T-helper 2 cell (primary cell): Measurements from ENCODE around the gene OBSCN.

Experiments
- DNase-seq, 5 experiments: peaks; one replicate each; pipeline versions ENCODE4 v3.0.0 to v3.0.0-alpha.2; 2012 to 2022

OBSCN gene

DNA sequence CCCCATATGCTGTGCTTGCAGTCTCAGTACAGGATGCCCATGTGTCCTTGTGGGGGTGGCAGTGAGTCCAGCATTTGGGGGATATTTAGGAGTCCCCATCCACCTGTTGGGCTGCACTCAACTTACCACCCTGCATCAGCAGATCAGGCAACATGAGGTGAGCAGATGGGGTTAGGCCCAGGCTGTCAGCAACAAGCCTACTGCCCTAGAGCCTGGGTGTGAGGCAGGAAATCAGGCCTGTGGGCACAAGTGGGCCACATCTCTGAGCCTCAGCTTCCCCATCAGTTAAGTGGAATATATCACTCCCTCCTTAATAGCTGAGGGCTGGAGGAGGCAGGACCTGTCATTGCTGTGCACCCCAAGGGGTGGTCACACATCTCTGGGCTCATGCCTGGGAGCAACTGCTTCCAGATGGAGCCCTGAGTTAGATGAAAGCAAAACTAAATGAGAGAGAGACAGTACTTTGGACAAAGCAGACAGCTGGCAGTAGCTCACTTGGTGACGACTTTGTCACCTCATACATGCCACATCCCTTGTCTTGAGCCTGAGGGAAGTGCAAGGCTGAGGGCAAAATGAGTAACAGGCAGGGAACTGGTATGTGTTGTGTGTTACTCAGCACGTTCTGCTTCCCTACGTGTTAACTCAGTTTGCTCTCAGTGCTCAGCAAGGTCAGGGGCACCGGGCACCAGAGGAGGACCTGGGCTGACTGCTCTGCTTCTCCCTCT, 150.4 kb downstream of the OBSCN start:
- peak in 1 of 5 experiments; percentile 31 for DNase-seq

GRCh38 chr1:228358764-228359612, 151.1 kb downstream of the OBSCN start:
- DNase-seq: no peak

DNA sequence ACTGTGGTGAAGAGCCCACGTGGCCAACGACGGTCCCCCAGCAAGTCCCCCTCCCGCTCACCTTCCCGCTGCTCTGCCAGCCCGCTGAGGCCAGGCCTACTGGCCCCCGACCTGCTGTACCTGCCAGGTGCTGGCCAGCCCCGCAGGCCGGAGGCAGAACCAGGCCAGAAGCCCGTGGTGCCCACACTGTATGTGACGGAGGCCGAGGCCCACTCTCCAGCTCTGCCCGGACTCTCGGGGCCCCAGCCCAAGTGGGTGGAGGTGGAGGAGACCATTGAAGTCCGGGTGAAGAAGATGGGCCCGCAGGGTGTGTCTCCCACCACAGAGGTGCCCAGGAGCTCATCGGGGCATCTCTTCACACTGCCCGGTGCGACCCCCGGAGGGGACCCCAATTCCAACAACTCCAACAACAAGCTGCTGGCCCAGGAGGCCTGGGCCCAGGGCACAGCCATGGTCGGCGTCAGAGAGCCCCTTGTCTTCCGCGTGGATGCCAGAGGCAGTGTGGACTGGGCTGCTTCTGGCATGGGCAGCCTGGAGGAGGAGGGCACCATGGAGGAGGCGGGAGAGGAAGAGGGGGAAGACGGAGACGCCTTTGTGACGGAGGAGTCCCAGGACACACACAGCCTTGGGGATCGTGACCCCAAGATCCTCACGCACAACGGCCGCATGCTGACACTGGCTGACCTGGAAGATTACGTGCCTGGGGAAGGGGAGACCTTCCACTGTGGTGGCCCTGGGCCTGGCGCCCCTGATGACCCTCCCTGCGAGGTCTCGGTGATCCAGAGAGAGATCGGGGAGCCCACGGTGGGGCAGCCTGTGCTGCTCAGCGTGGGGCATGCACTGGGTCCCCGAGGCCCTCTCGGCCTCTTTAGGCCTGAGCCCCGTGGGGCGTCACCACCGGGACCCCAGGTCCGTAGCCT, 152.0 kb downstream of the OBSCN start:
- no peak for DNase-seq

GRCh38 chr1:228360533-228361313, 152.9 kb downstream of the OBSCN start:
- no peak for DNase-seq

DNA sequence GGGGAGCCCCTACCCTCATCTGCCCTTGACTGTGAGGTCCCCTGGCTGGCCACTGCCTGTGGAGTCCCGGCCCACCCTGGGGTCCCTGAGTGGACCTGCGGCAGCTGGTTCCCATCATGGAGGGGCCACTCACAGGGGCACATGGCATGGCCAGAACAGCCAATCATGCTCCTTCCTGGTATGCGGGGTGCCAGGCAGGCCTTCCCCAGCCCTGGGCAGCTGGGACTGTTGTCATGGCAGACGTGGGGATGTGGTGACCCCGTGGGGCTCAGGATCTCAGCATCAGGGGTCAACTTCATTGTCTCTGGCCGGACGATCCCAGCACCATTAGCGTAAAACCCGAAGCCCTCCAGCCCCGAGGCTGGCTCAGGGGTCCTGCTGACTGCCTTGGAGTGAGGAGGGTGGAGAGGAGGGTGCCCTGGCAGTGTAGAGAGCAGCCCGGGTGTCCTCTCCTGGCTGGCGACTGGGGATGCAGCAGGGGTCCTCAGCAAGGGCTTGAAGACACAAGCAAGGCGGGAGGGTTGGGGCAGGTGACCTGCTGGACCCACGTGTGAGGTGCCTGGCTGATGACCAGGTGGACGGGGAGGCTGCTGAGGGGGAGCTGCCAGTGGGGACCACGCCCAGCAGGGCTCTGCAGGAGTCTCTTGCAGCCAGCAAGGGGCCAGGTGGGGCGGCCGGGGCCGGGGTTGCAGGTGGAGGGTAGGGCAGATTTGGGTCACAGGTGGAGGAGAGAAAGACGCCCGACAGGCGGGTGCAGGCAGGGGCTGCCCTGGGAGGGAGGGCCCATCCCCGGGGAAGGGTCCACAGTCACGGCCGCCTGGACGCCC, 153.7 kb downstream of the OBSCN start:
- no peak for DNase-seq

DNA sequence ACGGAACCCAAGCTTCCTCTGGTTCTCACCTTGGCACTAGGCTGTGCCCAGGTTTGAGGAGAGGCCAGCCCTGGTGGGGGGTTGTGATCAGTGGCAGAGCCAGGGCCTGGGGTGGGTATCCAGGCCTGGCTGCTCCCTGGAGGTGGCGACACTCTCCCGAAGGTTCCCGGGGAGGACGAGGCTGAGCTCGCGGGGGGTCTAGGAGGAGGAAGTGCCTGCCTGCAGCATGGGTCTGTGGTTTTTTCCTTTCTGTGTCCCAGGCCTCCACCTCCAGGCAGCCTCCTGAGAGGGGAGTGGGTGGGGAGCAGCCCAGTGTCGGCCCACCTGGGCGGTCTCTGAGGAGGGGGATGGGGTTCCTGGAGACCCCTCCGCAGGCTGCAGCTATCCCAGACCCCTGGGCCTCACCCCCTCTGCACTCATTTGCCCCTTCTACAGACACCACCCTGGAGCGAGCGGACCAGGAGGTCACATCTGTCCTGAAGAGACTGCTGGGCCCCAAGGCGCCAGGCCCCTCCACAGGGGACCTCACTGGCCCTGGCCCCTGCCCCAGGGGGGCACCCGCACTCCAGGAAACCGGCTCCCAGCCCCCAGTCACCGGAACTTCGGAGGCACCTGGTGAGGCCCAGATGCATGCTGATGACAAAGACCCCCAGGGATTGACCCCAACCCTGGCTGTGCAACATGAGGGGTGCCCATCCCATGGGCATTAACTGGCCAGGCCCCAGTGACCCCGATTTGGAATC, 154.5 kb downstream of the OBSCN start:
- no peak for DNase-seq

DNA sequence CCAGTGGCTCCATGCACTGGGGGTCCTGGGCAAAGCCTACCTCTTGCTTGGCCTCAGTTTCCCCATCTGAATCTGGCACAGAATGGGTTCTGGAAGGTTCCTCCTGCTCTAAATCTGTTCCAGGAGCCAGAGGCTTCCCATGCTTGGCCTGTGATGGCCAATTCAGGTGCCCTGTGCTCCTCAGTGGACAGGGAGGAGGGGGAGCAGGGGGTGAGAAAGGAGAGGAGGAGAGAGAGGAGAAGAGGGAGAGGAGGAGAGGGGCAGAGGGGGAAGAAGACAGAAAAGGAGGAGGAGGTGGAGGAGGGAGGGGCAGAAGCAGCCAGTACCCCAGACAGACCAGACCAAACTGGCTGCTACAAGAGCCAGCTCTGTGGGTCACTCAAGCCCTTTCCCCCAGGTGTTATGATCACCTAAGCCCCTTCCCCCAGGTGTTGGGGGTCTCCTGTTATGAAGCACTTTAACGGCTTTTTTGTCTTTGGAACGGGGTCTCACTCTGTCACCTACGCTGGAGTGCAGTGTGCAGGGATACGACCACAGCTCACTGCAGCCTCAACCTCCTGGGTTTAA, 155.1 kb downstream of the OBSCN start:
- DNase-seq: no peak

GRCh38 chr1:228363686-228364067, 155.8 kb downstream of the OBSCN start:
- no peak for DNase-seq

- no peak for DNase-seq
These were observed 156.3 kb downstream of the OBSCN start for GRCh38 chr1:228364068-228364705.

- peak in 1 of 5 experiments; percentile 1 for DNase-seq
These were observed 156.9 kb downstream of the OBSCN start for GRCh38 chr1:228364706-228365213.

DNA sequence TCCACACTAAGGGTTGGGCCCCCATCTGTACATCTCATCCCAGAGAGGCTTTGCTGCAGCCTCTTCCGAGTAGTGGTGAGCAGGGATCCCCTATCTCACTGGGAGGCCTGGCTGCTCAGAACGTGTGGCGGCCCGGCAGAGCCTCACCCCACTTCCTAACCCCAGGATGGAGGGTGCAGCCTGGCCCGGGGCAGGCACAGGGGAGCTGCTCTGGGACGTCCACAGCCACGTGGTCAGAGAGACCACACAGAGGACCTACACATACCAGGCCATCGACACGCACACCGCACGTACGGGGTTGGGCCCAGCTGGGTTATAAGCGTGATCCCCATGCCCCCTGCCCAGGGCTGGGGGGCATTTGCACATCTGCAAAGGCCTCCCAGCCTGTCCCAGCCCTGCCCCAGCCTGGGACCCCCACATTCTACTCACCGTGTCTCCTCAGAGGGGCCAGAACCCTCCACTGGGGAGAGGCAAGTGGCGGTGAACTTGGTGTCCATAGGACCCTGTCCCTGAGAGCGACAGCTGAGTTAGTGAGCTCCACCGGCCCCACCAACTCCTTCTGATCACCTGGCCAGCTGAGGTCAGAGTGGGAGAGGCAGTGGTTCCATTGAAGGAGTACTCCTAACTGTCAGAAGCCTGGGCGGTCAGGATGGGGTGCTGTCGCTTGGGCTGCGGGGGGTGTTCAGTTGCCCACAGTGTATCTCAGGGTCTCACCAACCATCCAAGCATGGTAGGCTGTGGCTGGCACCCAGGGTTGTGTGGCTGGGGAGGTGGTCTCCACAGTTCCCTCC, 157.6 kb downstream of the OBSCN start:
- DNase-seq: no peak

DNA sequence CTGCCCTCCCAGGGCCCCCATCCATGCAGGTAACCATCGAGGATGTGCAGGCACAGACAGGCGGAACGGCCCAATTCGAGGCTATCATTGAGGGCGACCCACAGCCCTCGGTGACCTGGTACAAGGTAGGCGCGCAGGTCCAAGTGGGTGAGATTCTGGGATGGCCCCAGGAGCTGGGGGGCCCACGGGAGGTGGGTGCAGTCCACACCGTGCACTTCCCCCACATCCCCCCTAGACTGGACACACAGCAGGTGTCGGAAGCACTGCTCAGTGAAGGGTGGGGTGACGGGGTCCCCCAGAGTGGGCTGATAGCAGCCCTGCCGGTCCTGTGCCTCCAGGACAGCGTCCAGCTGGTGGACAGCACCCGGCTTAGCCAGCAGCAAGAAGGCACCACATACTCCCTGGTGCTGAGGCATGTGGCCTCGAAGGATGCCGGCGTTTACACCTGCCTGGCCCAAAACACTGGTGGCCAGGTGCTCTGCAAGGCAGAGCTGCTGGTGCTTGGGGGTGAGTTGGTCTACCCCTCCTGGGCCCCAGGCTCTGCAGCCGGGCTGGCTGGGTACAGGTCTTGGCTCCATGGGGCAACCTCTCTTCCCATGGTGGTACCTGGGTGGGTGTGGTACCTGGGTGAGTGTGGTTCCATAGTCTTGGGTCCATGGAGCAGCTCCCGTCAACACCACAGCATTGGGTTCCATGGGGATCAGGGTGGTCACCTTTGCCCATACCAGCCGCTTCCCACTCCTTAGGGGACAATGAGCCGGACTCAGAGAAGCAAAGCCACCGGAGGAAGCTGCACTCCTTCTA, 158.4 kb downstream of the OBSCN start:
- no peak for DNase-seq

GRCh38 chr1:228366866-228367741, 159.3 kb downstream of the OBSCN start:
- DNase-seq: no peak

DNA sequence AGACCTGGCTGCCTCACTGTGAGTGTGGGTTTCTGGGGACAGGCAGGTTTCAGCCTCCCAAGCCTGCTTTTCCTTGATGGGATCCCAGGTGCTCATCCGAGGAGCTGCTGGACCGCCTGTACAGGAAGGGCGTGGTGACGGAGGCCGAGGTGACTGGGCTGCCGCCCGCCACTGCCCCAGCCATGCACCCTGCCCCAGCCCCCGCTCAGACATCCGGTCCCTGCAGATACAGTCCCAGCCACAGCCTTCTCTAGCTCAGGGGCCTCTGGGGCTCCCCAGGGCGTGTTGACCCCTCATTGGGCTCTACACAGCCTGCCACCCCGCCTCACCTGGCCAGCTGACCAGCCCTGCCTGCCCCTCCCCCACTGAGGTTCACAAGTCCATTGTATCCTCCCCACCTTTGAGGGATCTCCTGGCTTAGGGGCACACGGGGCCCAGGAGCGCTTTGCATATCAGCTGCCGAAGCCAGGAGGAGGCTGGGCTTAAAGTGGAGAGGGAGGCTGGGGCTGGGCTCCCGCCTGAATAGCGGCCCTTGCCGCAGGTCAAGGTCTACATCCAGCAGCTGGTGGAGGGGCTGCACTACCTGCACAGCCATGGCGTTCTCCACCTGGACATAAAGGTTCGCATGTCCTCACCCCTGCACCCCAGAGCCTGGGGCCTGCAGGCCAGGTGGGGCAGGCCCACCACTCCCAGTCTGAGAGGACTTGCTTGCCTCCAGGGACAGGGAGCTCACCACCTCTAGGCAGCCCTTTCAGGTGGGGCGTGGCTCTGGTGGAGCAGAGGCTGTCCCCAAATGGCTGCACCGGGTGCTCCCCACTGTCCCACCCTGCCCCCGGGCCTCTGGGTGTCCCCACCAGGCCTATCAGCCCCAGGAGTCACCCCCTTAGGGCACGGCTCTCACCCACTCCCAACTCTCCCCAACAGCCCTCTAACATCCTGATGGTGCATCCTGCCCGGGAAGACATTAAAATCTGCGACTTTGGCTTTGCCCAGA, 160.3 kb downstream of the OBSCN start:
- DNase-seq: no peak
